Measurements from ENCODE around the gene NCR3LG1. TPM values are rescaled to one million over a fixed set of nuclear protein-coding genes. Genes with fewer than 3 reads are reported as not detected.
A peak's percentile ranks its signal among the peaks of the same experiment; 100 is the strongest.

The NCR3LG1 gene, protein sequence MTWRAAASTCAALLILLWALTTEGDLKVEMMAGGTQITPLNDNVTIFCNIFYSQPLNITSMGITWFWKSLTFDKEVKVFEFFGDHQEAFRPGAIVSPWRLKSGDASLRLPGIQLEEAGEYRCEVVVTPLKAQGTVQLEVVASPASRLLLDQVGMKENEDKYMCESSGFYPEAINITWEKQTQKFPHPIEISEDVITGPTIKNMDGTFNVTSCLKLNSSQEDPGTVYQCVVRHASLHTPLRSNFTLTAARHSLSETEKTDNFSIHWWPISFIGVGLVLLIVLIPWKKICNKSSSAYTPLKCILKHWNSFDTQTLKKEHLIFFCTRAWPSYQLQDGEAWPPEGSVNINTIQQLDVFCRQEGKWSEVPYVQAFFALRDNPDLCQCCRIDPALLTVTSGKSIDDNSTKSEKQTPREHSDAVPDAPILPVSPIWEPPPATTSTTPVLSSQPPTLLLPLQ
- total RNA-seq (2014; rRNA removed; shearing (Covaris generic); ENCODE audit: low replicate concordance), result 26.4 and 38.6 TPM in 2 replicates

DNA sequence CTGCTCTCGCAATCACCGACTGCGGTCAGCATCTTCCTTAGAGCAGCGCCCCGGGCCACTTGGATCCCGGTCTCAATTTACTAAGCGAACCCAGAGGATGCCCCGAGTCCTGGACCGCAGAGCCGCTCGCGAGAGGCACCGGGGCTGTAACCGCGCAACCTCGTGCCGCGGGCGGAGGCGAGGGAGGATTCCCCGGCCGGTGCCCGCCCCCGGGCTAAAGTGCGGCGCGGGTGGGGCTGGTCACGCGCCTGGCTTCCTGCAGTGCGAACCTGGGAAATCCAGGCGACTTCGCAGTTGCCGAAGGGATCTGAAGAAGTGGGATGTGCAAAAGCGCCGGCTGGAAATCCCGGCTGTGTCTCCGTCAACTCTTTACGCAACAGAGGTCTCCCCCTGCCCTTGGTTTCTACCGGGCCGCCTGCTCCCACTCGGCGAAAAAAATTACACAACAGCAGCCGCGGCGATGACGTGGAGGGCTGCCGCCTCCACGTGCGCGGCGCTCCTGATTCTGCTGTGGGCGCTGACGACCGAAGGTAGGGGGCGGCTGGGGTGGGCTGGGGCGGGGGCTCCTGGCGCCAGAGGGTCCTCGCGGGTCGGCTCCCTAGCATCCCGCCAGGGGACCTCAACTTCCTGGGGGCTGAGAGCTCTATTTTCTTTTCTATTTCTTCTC is at the start of gene NCR3LG1:
TSS of gene NCR3LG1 (plus strand) at position 291 of the 667 bp plus-strand sequence. CDS start at position 461, 170 bp downstream.
- Histone ChIP-seq H3K9me3 (ENCODE audit: low read length) (no peaks in the 10 kb centered on the region), H3K27ac (ENCODE audit: low read length) (peak within 1 kb of the TSS; percentile 86), H3K9me2 (replicated peaks; ENCODE audit: insufficient read depth, low read length) (no peaks in the 10 kb centered on the region), H3K9ac (ENCODE audit: low read length) (peak within 1 kb of the TSS; percentile 90), H4K20me1 (ENCODE audit: insufficient read depth, low read depth, low read length) (no peaks in the 10 kb centered on the region), H3K4me2 (ENCODE audit: low read depth, low read length, poor library complexity, severe bottlenecking) (peak within 1 kb of the TSS; percentile 80), H3K27me3 (ENCODE audit: low read length) (no peaks in the 10 kb centered on the region), H2AFZ (ENCODE audit: low read length) (peak within 1 kb of the TSS; percentile 88; the same call in 1 of the 2 replicates), H3K36me3 (ENCODE audit: insufficient read depth, low read length) (peaks cover 14% of the 10 kb centered on the region), H3K4me3 (ENCODE audit: low read length) (peak within 1 kb of the TSS; percentile 68), H3K4me1 (ENCODE audit: low read length) (peaks cover 36% of the 10 kb centered on the region), H3K79me2 (ENCODE audit: low read length) (peaks cover 35% of the 10 kb centered on the region)
- DNase-seq, result peak; percentile 87

DNA sequence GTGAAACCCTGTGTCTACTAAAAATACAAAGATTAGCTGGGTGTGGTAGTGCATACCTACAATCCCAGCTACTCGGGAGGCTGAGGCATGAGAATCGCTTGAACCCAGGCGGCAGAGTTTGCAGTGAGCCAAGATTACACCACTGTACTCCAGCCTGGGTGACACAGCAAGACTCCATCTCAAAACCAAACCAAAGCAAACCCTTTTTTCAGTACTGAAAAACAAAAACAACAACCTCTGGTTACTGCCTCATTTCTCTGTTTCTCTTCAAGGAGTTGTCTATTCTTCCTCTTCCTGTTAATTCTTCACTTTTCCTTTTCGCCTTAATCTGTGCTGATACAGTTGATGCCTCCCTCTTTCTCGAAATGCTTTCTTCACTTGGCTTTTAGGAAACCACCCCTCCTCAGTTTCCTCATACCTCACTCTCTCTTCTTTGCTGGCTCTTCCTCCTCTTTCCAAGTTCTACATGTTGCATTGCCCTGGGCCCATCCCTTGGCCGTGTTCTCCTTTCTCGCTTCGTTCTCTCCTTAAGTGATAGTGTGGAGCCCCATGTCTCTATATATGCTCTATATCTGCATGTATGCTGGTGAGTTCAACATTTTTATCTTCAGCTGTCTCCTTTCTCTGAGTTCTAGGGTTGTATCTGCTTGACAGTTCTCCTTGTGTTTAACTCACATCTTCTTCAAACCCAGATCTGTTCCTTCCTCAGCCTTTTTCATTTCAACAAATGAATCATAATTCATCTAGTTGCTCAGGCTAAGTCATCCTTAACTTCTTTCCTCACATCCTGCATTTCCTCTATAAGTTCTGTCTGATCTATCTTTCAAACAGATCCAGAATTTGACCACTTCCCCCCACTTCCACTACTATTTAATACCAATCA is 38.0 kb upstream of the NCR3LG1 start:
- H3K9ac ChIP-seq (ENCODE audit: low read length), result no peak overlapping the region
- H3K4me1 ChIP-seq (ENCODE audit: low read length), result no peaks in the 10 kb centered on the region
- H3K9me3 ChIP-seq (ENCODE audit: low read length), result no peaks in the 10 kb centered on the region
- no peak overlapping the region for H3K4me2 ChIP-seq (ENCODE audit: low read depth, low read length, poor library complexity, severe bottlenecking)
- H2AFZ ChIP-seq (ENCODE audit: low read length), result no peak overlapping the region
- H3K4me3 ChIP-seq (ENCODE audit: low read length), result no peak overlapping the region
- H3K27ac ChIP-seq (ENCODE audit: low read length), result no peak overlapping the region
- no peak for DNase-seq
- H3K79me2 ChIP-seq (ENCODE audit: low read length), result no peaks in the 10 kb centered on the region
- no peaks in the 10 kb centered on the region for H3K27me3 ChIP-seq (ENCODE audit: low read length)
- H3K36me3 ChIP-seq (ENCODE audit: insufficient read depth, low read length), result peaks cover 16% of the 10 kb centered on the region; the same call in 1 of the 2 replicates
- H3K9me2 ChIP-seq (replicated peaks; ENCODE audit: insufficient read depth, low read length), result no peaks in the 10 kb centered on the region
- H4K20me1 ChIP-seq (ENCODE audit: insufficient read depth, low read depth, low read length), result no peaks in the 10 kb centered on the region

DNA sequence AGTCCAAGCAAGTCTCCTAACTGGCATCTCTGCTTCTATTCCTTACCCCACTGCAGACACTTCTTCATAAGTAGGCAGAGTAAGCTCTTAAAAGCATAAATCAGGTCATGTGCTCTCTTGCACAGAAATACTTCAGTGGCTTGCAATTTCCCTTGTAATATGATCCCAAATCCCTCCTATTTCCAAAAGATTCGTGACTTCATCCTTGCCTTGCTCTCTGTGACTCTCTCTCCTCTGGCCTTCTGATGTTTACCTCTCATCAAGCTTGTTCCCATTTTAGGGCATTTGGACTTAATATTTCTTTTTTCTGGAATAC is 37.4 kb upstream of the NCR3LG1 start:
- H3K4me1 ChIP-seq (ENCODE audit: low read length), result no peaks in the 10 kb centered on the region
- H3K4me2 ChIP-seq (ENCODE audit: low read depth, low read length, poor library complexity, severe bottlenecking), result no peak overlapping the region
- H3K27me3 ChIP-seq (ENCODE audit: low read length), result no peaks in the 10 kb centered on the region
- peaks cover 14% of the 10 kb centered on the region; the same call in 1 of the 2 replicates for H3K36me3 ChIP-seq (ENCODE audit: insufficient read depth, low read length)
- no peaks in the 10 kb centered on the region for H3K9me2 ChIP-seq (replicated peaks; ENCODE audit: insufficient read depth, low read length)
- no peak overlapping the region for H2AFZ ChIP-seq (ENCODE audit: low read length)
- DNase-seq, result no peak
- H3K9ac ChIP-seq (ENCODE audit: low read length), result no peak overlapping the region
- H3K79me2 ChIP-seq (ENCODE audit: low read length), result no peaks in the 10 kb centered on the region
- H3K4me3 ChIP-seq (ENCODE audit: low read length), result no peak overlapping the region
- no peaks in the 10 kb centered on the region for H3K9me3 ChIP-seq (ENCODE audit: low read length)
- H4K20me1 ChIP-seq (ENCODE audit: insufficient read depth, low read depth, low read length), result no peaks in the 10 kb centered on the region
- H3K27ac ChIP-seq (ENCODE audit: low read length), result no peak overlapping the region

DNA sequence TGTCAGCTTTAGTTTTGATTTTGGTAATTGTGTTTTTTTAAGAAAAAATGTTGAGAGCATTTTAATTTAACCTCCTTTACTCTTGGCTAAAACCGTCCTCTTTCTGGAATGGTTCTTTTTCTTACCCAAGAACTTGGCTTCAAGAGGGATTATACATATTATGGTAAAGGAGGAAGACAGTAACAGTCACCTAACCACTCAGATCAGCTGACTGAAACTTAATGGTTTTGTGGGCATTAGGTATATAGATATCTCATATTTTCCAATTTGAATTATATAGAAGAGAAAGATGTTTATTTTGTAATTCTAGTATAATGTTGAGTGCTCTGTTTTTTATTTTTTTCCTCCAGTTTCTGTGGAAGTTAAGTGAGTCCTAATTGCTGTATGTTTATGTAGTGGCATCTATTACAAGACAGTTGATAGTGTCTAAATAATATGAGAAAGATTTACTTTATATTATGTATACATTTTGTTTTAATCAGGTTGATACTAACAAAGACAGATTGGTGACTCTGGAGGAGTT is 36.6 kb upstream of the NCR3LG1 start:
- Histone ChIP-seq H4K20me1 (ENCODE audit: insufficient read depth, low read depth, low read length) (no peaks in the 10 kb centered on the region), H3K4me2 (ENCODE audit: low read depth, low read length, poor library complexity, severe bottlenecking) (no peak overlapping the region), H3K79me2 (ENCODE audit: low read length) (no peaks in the 10 kb centered on the region), H3K27me3 (ENCODE audit: low read length) (no peaks in the 10 kb centered on the region), H3K27ac (ENCODE audit: low read length) (no peak overlapping the region), H3K36me3 (ENCODE audit: insufficient read depth, low read length) (peaks cover 7% of the 10 kb centered on the region; the same call in 1 of the 2 replicates), H3K9ac (ENCODE audit: low read length) (no peak overlapping the region), H3K4me1 (ENCODE audit: low read length) (no peaks in the 10 kb centered on the region), H2AFZ (ENCODE audit: low read length) (no peak overlapping the region), H3K4me3 (ENCODE audit: low read length) (no peak overlapping the region), H3K9me3 (ENCODE audit: low read length) (no peaks in the 10 kb centered on the region), H3K9me2 (replicated peaks; ENCODE audit: insufficient read depth, low read length) (no peaks in the 10 kb centered on the region)
- no peak for DNase-seq

DNA sequence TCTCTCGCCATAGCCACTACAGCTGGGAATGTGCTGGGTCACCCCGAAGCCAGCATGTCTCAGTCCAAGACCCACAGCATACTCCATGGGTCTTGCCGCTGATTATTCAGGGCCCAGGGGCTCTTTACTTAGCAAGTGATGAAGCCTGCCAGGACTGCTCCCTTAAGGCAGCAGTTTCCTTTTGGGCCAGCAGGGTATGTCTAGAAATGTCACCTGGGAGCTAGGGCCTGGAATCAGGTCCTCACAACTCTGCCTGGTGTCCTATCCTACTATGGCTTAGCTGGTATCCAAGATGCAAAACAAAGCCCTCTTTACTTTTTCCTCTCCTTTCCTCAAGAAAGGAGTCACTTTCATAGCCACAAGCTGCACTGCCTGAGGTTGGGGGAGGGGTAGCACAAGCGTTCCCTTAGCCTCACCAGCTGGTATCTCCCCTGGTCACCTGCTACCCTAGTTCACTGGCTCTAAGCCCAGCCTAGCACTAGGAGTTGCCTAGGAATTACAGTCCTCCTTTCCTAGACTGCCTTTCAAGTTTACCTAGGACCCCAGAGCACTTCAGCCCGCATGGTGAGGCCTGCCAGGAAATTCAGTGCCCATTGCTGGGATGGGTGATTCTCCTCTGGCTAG is 22.6 kb upstream of the NCR3LG1 start:
- no peak overlapping the region for H3K4me3 ChIP-seq (ENCODE audit: low read length)
- H3K9me3 ChIP-seq (ENCODE audit: low read length), result no peaks in the 10 kb centered on the region
- H3K9me2 ChIP-seq (replicated peaks; ENCODE audit: insufficient read depth, low read length), result no peaks in the 10 kb centered on the region
- H2AFZ ChIP-seq (ENCODE audit: low read length), result no peak overlapping the region
- H3K4me1 ChIP-seq (ENCODE audit: low read length), result peaks cover 17% of the 10 kb centered on the region
- H3K79me2 ChIP-seq (ENCODE audit: low read length), result no peaks in the 10 kb centered on the region
- H3K27ac ChIP-seq (ENCODE audit: low read length), result no peak overlapping the region
- no peaks in the 10 kb centered on the region for H4K20me1 ChIP-seq (ENCODE audit: insufficient read depth, low read depth, low read length)
- peak; percentile 47 for DNase-seq
- H3K9ac ChIP-seq (ENCODE audit: low read length), result no peak overlapping the region
- no peaks in the 10 kb centered on the region for H3K27me3 ChIP-seq (ENCODE audit: low read length)
- peaks cover 4% of the 10 kb centered on the region; the same call in 1 of the 2 replicates for H3K36me3 ChIP-seq (ENCODE audit: insufficient read depth, low read length)
- no peak overlapping the region for H3K4me2 ChIP-seq (ENCODE audit: low read depth, low read length, poor library complexity, severe bottlenecking)

DNA sequence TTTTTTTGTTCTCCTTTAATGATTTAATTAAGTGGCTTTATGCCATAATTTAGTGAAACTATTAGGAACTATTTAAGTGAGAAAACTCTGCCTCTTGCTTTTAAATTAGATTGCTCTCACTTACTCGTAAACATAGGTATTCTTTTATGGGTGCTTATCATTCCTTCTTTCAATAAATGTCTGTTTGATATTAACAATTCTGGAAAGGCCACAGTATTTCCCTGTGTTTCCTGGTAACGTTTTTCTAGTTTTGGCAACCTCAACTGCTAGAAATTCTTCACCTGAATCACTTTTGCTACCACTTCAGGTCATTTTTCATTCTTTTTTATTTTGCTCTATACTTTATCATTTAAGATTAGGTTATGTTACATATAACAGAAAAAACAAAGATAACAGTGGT is 19.9 kb upstream of the NCR3LG1 start:
- Histone ChIP-seq H3K4me3 (ENCODE audit: low read length) (no peak overlapping the region), H4K20me1 (ENCODE audit: insufficient read depth, low read depth, low read length) (no peaks in the 10 kb centered on the region), H3K4me1 (ENCODE audit: low read length) (peaks cover 15% of the 10 kb centered on the region), H3K36me3 (ENCODE audit: insufficient read depth, low read length) (no peaks in the 10 kb centered on the region; the same call in 1 of the 2 replicates), H3K9me3 (ENCODE audit: low read length) (no peaks in the 10 kb centered on the region), H3K27ac (ENCODE audit: low read length) (no peak overlapping the region), H3K9ac (ENCODE audit: low read length) (no peak overlapping the region), H3K4me2 (ENCODE audit: low read depth, low read length, poor library complexity, severe bottlenecking) (no peak overlapping the region), H3K9me2 (replicated peaks; ENCODE audit: insufficient read depth, low read length) (no peaks in the 10 kb centered on the region), H3K27me3 (ENCODE audit: low read length) (no peaks in the 10 kb centered on the region), H3K79me2 (ENCODE audit: low read length) (no peaks in the 10 kb centered on the region), H2AFZ (ENCODE audit: low read length) (no peak overlapping the region)
- DNase-seq, result no peak

DNA sequence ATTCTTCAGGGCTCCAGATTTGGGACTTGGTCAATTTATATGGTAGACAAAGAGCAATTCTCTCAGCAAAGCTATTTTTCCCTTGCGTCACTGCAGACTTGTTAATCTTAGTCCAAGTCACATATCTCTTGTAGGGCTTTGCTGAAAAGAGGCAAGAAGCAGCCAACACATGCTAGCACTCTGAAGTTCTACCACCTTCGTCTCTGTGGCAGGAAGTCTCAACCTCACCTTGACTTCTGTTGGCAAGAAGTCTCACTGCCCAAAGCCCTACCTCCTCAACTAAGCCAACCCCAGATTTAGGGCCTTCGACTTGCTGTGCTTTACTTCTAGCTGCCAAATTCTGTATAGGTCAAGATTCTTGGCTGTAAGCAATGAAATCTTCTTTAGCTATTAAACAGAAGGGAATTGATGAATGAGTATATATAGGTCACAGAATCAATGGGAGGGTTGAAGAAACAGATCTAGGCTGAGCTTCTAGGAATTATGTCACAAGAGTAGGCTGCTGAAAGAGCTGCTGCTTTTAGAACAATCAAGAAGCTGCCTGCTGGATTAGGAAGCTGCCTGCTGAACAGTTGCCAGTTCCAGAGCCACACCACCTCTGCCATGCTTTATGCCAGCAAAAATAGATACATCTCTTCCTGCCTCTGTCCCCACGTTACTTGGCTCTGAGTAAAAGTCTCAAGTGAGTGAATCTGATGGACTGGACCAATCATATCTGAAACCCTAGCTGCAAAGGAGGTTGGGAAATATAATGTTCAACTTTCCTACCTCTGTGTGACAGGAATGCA is 17.6 kb upstream of the NCR3LG1 start:
- no peak for DNase-seq
- Histone ChIP-seq H3K4me2 (ENCODE audit: low read depth, low read length, poor library complexity, severe bottlenecking) (no peak overlapping the region), H3K27me3 (ENCODE audit: low read length) (no peaks in the 10 kb centered on the region), H3K79me2 (ENCODE audit: low read length) (no peaks in the 10 kb centered on the region), H4K20me1 (ENCODE audit: insufficient read depth, low read depth, low read length) (no peaks in the 10 kb centered on the region), H2AFZ (ENCODE audit: low read length) (no peak overlapping the region), H3K9me3 (ENCODE audit: low read length) (no peaks in the 10 kb centered on the region), H3K4me1 (ENCODE audit: low read length) (peaks cover 8% of the 10 kb centered on the region), H3K9me2 (replicated peaks; ENCODE audit: insufficient read depth, low read length) (no peaks in the 10 kb centered on the region), H3K27ac (ENCODE audit: low read length) (no peak overlapping the region), H3K9ac (ENCODE audit: low read length) (no peak overlapping the region), H3K36me3 (ENCODE audit: insufficient read depth, low read length) (no peaks in the 10 kb centered on the region; the same call in 1 of the 2 replicates), H3K4me3 (ENCODE audit: low read length) (no peak overlapping the region)

Data from Karpas-422 (cell line).